Posterior cingulate gyrus (tissue), 11 donors: ENCODE measurements around the gene TMEM163.

ENCODE experiments used
- DNase-seq, 10 donors: peaks; one replicate each; pipeline versions ENCODE4 v3.0.0 to v3.0.0-alpha.2; 2020 to 2021; ENCODE audit warnings: mixed read lengths in 3 of 10
- intact Hi-C: fragments of 100-400 bp; cut with DNase I; formaldehyde crosslinking; loops from one replicate; pipeline ENCODE4 v1.15.1; 2023

The TMEM163 gene

DNA sequence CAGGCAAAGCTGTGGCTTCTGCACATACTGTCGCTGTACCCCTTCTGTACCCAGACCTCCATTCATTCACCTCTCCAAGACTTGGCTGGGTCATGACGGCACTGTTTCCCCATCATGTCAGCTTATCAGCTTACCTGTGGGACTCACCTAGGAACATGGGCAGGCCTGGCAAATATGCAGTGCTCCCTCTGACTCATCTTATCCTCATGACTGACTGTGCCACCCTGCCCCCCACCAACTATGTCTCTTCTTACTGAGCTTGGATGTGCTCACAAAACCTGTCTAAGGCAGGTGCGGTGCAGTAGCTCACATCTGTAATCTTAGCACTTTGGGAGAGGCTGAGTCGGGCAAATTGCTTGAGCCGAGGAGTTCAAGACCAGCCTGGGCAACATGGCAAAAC, 312.5 kb downstream of the TMEM163 start:
- intact Hi-C loops: no loop called here
- DNase-seq: no peak
